HG03442 (cell line): ENCODE measurements around the gene TRPM1.
"Not testable (repeated sequence)": the region's sequence is repeated elsewhere in the genome, so short reads cannot be mapped to it uniquely, and the experiment has no call there.

Source experiments
- ATAC-seq: cut with Tn5 transposase; IDR thresholded peaks from one replicate; pipeline ENCODE4 v1.9.1; 2021; ENCODE audit warnings: mild to moderate bottlenecking, moderate library complexity; ENCODE audit not compliant: unreplicated experiment

Gene TRPM1

GRCh38 chr15:31125061-31125460 lies 23.5 kb upstream of the TRPM1 start:
- no peak for ATAC-seq

DNA sequence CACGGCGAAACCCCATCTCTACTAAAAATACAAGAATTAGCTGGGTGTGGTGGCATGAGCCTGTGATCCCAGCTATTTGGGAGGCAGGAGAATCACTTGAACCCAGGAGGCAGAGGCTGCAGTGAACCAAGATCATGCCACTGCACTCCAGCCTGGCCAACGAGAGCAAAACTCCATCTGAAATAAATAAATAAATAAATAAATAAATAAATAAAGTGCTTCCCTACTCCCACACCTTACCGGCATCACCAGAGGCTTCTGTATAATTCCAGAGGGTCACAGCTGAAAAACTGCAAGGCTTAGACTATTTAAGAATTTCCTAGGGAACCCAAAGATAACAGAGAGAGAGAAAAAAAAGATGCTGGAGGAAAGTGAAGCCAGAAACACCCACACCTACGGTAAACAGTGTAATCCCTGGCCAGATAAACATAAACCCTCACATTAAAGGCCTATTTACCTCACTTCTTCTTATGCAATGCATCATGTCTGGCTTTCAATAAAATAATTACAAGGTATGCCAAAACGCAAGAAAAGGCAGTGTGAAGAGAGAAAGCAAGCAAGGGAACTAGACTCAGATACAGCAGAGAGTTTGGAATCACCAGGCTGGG lies 15.0 kb upstream of the TRPM1 start:
- no peak for ATAC-seq

DNA sequence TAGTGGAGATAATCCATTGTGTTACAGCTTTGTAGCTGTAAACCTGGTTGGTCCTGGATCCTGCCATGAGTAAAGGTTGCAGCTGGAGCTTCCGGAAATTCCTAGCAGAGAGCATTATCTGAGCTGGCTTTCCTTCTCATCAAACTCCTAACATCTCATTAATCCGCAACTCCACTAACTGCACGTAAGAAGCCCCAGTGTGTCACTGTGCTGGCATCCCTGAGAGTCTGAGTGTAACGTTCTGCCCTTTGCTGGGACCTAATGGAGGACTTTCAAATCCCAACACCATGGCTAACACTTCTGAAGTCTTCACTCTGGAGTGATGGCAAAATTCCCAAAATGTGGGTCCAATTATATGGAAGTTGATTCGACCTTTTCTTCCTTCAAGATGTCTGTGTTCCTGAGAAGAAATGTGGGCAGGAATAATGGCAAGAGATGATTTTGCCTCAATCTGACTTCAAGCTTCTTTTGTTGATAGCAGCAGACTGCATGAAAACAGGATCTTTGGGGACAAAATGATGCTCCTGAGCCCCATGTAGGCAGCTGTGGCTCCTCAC lies 9.6 kb upstream of the TRPM1 start:
- ATAC-seq: no peak

GRCh38 chr15:31108836-31109235 lies 7.3 kb upstream of the TRPM1 start:
- ATAC-seq: no peak

DNA sequence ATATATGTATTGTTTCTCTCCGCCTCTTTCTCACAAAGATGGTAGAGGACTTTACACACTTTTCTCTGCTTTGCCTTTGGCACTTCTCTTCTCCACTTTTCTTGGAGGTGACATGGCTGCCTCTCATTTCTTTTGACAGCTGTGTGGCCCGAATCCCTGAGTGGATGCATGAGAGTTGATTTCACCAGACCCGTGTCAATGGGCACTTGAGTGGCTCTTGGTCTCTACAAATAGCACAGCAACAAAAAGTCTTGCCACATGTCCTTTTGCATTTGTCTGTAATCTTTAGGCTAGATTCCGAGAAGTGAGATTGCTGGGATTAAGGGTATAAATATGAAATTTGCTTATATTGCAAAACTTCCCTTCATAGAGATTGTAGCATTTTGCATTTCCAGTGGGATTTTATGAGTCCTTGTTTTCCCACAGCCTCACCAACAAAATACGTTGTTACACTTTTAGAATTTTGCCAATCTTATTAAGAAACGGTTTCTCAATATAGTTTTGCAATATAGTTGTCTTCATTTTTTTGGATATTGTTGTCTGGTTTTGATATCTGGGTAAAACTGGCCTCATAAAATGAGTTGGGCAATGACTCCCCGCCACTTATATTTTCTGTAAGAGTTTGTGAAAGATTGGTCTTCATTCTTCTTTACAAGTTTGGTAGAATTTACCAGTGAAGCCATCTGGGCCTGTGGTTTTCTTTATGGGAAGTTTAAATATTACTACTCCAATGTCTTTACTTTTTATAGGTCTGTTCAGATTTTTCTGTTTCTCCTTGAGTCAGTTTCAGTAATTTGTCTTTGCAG lies 5.2 kb upstream of the TRPM1 start:
- no peak for ATAC-seq

DNA sequence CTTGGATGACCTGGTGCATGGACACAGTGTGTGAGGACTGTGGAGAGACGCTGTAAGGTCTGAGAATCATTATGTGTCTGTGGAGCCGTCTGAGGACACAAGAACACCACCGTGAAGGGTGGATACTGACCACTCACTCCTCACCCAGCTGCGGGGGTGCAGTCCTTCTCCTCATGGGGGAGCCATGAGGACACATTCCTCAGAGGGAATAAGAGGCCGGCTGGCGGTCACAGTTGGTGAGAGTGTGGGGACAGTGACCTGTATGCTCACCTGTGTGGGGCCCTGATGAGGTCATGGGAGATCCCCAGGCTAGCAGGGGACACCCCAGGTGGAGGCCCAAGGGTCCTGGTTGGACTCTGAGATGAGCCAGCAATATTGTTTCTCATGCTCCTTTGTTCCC lies 2.5 kb upstream of the TRPM1 start:
- ATAC-seq: no peak

DNA sequence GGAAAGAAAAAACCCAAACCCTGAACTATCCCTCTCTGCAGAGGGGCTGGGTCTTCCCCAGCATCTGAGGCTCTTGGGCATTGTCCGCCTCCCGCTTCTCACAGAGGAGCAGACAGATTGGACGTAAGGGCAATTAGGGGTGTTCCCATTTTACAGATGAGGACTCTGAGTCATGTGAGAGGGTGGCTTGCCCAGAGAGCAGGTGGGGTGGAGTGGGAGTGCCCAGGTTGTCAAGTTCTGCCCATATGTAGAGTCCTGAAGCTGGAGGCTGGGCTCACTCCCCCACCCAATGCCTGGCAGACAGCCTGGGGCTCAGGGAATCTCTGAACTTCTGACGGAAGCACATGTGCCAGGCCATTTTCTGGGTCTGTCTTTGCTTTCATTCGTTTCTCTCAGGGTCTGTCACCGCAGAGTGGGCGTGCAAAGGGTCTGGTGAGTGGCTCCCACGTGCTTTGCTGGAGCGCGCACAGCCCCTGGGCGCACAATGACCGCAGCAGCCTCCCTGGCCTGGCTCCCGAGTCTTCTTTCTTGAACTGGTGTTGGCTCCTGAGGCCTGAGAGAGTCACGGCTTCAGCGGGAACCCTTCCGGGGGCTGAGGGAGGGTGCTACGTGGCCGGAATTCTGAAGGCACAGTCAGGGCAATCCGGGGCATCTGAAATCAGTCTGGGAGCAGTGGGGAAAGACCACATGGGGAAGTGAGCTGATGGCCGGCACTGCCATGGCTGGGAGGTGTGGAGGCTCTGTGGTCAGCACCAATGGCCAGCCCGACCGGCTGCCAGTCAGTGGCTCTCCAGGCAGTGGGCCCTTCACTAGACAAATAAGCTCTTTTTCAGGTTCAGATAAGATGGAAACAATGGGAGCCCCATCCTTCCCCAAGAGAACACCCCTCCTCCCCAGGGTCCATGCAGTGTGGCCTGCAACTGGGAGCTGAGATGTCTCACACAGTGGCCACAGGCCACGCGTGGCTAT lies 1.1 kb upstream of the TRPM1 start:
- no peak for ATAC-seq

GRCh38 chr15:31102039-31102321 lies 455 bp upstream of the TRPM1 start:
- ATAC-seq: no peak

- no peak for ATAC-seq
Observed at GRCh38 chr15:31100738-31101137, 787 bp downstream of the TRPM1 start.

GRCh38 chr15:31098953-31099740 lies 2.4 kb downstream of the TRPM1 start:
- ATAC-seq: no peak

GRCh38 chr15:31098491-31098917 lies 3.0 kb downstream of the TRPM1 start:
- ATAC-seq: no peak

GRCh38 chr15:31096563-31096962 lies 5.0 kb downstream of the TRPM1 start:
- no peak for ATAC-seq

- no peak for ATAC-seq
Observed at GRCh38 chr15:31091481-31091880, 10.0 kb downstream of the TRPM1 start.

DNA sequence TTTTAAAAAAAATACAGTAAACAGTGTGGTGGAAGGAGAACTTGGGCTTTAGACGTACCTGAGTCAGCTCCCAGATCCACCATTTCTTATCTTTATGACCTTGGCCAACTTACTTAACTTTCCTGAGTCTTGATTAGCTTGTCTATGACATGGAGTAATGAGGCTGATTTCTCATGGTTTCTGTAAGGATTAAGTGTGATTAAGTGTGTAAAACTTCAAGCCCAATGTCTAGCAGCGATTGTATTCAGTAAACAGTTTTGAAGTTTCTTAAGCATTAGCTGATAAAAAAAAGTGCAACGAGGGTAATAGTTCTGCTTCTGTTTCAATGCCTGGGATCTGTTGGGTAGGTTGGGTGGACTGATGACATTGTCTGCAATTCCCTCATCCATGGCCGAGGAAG lies 10.8 kb downstream of the TRPM1 start:
- ATAC-seq: no peak

DNA sequence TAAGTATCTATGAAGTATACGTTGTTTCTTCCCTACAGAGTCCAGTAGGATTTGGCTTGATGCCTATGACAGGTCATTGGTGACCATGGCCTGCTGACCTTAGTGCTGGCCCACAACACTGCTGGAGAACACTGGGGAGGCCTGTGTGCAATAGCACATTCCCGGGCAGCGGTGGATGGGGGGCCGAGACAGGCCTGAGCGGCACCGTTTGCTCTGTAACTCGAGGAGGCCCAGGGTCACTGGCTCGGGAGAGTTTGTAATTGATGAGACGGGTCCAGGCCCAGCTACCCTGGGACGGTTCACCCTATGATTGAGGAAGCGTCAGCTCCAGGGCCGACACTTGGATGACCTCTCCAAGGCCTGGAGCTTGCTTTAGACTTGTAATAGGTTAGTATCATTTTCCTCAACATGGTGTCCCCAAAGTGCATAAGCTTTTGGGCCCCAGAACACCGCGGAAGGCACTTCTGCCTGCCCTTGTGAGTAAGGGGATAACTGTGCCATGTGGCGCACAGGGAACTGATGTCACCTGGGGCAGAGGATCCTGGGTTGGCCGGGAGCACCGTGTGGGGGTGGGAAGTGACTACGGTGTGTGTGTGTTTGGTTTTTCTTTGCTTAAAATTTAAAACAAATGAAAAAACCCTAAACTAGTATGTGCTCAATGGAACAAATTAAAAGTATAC lies 12.0 kb downstream of the TRPM1 start:
- ATAC-seq: no peak

- ATAC-seq: no peak
Observed at GRCh38 chr15:31088672-31089367, 12.7 kb downstream of the TRPM1 start.

DNA sequence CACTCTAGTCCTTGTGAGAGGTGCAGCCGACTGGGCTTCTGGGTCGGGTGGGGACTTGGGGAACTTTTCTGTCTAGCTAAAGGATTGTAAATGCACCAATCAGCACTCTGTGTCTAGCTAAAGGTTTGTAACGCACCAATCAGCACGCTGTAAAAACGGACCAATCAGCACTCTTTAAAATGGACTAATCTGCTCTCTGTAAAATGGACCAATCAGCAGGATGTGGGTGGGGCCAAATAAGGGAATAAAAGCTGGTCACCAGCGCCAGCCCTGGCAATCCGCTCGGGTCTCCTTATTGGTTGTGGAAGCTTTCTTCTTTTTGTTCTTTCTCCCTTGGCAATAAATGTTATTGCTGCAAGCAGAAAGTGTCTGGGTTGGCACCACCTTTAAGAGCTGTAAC lies 13.5 kb downstream of the TRPM1 start:
- not testable (repeated sequence) for ATAC-seq

DNA sequence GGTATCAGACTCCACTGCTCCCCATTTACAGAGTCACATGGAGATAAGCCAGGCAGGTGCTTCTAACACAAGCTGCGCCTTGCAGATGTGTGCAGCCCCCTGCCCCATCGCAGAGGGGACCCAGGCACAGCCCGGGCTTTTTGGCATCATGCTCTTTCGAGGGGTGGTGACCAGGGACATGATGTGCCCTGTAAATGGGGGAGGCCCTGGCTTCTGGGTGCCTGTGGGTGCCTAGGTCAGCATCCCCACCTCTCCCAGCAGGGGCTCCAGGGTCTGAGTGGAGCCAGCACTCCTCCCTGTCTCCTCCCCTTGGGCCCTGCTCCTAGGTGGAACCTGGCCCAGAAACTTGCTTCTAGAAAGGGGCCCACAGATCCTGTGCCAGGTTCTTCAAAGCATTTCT lies 15.2 kb downstream of the TRPM1 start:
- ATAC-seq: no peak

DNA sequence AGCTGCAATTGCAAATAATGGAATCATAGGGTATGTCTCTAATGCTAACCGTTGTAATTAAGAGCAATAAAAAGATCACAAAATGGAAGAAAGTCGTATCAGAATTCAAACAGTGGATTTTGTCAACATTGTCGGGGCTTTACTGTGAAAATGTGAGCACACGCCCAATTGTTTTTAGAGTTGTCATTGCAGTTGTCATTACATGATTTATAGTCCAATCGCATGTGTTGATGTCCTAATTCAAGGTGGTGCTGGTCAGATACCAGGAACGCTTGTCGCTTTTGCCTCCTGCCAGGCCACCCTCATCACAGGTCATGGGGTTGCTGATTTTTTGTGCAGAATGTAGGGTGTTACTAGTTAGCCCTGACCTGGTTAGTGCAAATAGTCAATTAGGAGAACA lies 16.2 kb downstream of the TRPM1 start:
- no peak for ATAC-seq
